GM19193 (cell line): Measurements from ENCODE around the gene SPO11.

Experiments
- POLR2A ChIP-seq: IDR thresholded peaks from 4 replicates; pipeline ENCODE4 v1.6.1; 2011; ENCODE audit not compliant: insufficient read depth, insufficient read length; ENCODE audit errors: extremely low read depth

SPO11 gene

GRCh38 chr20:57352305-57352704, 22.7 kb downstream of the SPO11 start:
- no peak for TF ChIP-seq POLR2A

- no peak for TF ChIP-seq POLR2A
These were observed 23.7 kb downstream of the SPO11 start for GRCh38 chr20:57353351-57353750.

GRCh38 chr20:57361517-57361916, 31.9 kb downstream of the SPO11 start:
- no peak for TF ChIP-seq POLR2A

GRCh38 chr20:57364451-57364850, 34.8 kb downstream of the SPO11 start:
- no peak for TF ChIP-seq POLR2A

- no peak for TF ChIP-seq POLR2A
These were observed 40.0 kb downstream of the SPO11 start for GRCh38 chr20:57369596-57369995.

- no peak for TF ChIP-seq POLR2A
These were observed 40.7 kb downstream of the SPO11 start for GRCh38 chr20:57370316-57370715.

- TF ChIP-seq POLR2A, result no peak
These were observed 41.8 kb downstream of the SPO11 start for GRCh38 chr20:57371363-57371762.

- no peak for TF ChIP-seq POLR2A
These were observed 42.6 kb downstream of the SPO11 start for GRCh38 chr20:57372157-57372556.

GRCh38 chr20:57372581-57373350, 43.2 kb downstream of the SPO11 start:
- TF ChIP-seq POLR2A, result no peak

GRCh38 chr20:57374343-57374930, 44.8 kb downstream of the SPO11 start:
- no peak for TF ChIP-seq POLR2A

- no peak for TF ChIP-seq POLR2A
These were observed 45.5 kb downstream of the SPO11 start for GRCh38 chr20:57374931-57375651.

GRCh38 chr20:57375652-57376230, 46.1 kb downstream of the SPO11 start:
- TF ChIP-seq POLR2A, result no peak

- no peak for TF ChIP-seq POLR2A
These were observed 47.7 kb downstream of the SPO11 start for GRCh38 chr20:57377350-57377749.

GRCh38 chr20:57378107-57378506, 48.5 kb downstream of the SPO11 start:
- TF ChIP-seq POLR2A, result no peak

GRCh38 chr20:57378646-57379262, 49.2 kb downstream of the SPO11 start:
- TF ChIP-seq POLR2A, result no peak
